HTERT RPE-1 (cell line): Measurements from ENCODE around the gene RBP7.
"Not testable (repeated sequence)": the region's sequence is repeated elsewhere in the genome, so short reads cannot be mapped to it uniquely, and the experiment has no call there.

ENCODE experiments used
- in situ Hi-C: fragments of 300-500 bp; cut with MboI; formaldehyde crosslinking; loops from 4 replicates; pipeline ENCODE4 v1.14.3; 2020; ENCODE audit warnings: low sequenced_read_pairs

Gene RBP7

DNA sequence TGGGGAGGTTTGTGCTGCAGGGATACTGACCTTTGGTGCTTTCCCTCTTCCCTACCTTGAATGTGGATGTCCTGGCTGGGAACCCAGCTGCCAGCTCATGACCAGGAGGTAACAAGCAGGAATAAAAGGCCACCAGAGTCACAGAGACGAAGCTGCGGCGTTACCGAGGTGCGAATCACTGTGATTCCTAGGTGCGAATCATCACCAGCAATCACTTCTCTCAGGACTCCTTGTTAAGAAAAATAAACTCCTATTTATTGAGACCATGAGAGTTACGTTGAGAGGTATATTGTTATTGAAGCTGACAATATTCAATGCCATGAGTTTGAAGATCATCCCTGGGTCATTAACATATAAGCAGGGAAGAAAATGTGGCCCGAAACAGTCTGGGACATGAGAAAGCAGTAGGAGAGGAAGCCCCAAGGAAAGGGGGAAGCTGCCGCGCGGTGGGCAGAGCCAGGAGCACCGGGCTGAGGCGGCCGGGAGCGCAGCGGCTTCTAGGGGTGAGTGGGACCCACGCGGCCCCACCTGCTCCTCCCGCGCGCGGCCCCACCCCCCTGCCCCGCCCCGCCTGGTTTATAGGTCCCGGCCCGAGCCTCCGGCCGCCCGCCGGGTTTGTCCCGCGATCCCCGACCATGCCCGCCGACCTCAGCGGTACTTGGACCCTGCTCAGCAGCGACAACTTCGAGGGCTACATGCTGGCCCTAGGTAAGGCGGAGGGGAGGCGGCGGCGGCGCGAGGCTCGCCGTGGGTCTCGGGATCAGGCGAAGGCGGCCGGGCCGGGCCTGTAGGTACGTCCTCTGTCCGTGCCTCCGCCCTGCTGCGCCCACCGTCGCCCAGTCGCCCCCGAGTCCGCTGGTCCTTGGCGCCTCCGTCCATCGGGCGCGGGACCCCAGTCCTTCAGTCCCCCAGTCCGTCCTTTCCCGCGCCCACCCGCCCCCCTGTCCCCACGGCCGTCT is at the start of gene RBP7:
Gene RBP7, plus strand, starts transcription at position 605 of the 959 bp plus-strand sequence. Its CDS starts 31 bp downstream, at position 636.
- in situ Hi-C loops: no loop called here

DNA sequence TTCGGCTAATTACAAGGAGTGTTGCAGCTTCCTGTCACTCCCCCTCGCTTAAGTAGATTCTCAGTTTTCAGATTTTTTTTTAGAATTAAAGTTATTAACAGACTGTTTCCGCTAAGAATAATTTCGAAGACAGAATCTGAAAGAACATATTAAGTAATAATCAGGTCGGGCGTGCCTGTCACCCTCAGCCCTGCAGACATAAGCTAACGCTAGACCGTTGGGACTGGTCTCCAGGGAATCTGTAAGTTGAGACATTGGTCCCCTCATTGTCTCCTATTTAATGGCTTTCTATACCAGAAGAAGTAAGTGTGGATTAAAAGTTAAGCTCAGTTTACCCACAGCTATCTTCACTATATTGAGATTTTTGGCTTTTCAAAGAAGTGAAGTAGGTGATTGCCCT is 39.3 kb upstream of the RBP7 start:
- in situ Hi-C loops: no loop called here

DNA sequence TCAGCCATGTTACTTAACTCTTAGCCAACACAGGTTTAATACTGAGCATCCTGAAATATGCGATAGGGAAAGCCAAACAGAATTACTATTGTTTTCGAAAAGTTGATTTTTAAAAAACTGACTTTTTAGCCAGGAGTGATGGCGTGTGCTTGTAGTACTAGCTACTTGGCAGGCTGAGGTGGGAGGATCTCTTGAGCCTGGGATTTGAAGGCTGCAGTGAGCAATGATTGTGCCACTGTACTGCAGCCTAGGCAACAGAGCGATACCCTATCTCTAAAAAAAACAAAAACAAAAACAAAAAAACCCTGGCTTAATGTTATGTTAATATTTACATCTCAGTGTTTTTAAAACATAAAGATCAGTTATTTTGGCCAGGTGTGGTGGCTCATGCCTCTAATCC is 37.0 kb upstream of the RBP7 start:
- in situ Hi-C loops: no loop called here

DNA sequence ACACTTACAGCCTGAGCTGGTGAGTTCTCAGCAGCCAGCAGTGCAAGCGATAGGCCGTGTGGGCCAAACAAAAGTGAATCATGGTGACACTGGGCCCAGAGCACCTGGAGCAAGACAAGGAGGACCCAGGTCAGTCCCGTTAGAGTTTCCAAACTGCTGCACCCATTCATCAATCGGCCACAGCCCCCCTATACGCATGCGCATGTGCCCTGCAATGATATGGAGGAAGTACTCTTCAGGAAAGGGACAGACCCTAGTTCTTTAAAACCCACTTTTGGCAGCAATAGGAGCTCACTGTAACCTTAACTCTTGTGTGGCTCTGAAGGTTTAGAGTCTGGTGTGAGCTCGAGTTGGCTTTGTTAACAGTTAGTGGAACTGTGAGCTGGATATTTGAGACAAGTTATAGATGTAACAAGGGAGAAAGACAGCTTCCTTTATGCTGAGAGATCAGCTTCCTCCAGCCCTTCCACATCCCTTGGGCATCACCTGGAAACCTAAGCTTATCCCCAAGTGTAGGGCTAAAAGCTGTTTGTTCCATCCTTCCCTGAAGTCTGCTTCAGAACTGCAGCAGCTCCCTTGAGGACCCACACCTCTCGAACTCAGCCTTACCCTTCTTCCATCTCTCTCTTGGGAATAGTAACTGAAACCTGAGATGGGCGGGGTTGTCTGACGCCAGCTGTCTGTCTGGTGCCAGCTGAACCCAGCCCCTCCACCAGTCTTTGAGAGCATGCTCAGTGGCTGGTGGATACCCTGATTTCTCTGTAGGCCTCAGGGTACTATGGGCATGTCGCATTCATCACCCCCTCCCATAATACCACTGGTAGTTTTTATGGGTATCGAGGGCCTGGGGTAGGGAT is 36.1 kb upstream of the RBP7 start:
- in situ Hi-C loops: no loop called here

DNA sequence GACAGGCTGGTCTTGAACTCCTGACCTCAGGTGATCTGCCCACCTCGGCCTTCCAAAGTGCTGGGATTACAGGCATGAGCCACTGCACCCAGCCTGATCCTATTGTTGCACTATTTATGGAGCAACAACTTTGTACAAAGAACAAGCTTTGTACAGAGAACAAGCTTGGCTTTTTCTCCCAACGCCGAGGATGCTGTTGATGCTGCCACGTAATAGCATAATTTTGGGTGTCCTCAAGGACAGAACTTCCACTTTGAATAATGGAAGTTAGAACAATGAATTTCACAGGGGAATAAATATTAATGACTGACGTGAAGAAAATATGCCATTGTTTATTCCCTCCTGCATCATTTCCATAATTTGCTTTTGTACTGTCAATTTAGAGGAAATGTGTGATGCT is 12.8 kb upstream of the RBP7 start:
- in situ Hi-C loops: no loop called here

DNA sequence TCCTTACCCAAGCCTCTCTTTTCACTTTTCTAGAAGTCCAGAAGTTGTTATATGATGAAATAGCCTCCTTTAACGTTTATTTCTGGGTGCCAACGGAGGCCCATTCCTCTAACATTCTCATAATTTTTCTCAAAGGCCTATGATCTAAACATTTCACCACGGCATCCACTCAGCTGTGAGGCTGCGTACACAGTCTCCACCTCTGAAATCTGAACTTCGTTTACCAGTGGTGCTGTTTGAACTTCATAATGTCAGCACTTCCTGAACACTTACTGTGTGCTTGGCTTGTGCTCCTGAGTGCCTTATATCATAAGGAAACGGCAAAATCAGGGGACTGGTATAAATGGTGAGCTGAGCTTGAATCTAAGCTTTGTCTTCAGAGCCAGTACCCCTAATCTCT is 12.0 kb upstream of the RBP7 start:
- in situ Hi-C loops: no loop called here

DNA sequence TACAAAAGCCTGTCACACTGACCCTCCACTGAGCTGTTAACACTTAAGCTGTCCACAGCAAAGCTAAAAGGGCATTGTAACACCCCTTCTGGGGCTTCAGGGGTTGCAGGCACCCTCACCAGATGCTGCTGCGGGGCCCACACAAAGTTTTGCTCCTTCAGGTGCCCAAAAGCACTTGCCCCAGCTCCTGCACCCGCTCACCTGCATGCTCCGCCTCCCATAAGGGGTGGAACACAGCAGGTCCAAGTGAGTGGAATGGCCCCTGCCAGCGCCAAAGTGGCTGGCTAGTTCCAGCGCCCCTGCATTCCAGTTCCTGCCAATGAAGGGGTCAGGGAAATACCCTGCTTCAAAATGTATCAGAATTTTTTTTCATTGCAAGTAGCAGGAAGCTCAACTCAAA is 7.3 kb upstream of the RBP7 start:
- in situ Hi-C loops: no loop called here

DNA sequence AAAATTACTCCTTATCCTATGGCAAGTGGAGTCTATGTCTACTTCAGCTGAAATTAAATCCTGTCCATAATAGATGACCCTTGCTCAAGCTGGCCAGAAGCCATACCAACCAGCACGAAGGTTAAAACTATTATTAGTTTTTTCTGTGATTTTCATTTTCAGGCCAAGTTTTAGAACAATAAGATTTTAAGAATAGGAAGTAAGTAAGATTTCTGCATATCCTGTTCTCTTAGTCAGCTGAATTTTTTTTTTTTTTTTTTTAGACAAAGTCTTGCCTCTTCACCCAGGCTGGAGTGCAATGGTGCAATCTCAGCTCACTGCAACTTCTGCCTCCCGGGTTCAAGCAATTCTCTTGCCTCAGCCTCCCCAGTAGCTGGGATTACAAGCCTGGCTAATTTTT is 6.1 kb upstream of the RBP7 start:
- in situ Hi-C loops: no loop called here

DNA sequence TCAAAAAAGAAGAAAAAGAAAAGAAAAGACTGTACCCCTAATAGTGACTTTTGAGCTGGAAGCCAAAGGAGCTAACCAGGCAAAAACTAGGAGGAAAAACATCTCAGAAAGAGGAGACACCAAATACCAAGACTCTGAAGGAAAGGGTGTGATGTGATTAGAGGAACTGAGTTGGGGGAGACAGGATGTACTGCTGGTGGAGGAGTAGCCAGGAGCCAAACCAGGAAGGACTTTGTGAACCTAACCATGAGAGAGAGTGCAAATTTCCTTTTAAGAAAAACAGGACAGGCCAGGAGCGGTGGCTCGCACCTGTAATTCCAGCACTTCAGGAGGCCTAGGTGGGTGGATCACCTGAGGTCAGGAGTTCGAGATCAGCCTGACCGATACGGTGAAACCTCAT is 4.1 kb upstream of the RBP7 start:
- in situ Hi-C loops: no loop called here

DNA sequence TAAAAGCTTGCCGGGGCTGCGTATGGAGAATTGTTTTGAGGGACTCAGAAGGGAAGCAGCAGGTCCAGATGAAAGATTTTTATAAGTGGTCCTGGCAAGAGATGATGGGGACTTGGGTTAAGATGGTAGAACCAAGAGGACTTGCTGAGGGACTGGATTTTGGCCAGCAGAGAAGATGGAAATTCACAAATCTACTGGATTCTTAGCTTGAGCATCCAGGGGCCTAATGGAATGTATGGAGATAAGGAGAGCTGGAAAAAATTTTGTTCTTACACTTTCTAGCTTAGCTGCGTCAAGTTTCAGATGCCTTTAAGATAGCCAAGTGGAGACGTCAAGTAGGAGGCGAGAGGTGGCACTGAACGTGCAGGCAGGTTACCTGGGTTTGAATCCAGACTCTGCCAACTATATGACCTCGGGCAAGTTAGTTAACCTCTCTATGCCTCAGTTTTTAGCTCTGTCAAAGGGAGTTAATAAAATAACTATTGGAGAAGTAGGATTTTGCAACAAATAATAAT is 3.4 kb upstream of the RBP7 start:
- in situ Hi-C loops: no loop called here

DNA sequence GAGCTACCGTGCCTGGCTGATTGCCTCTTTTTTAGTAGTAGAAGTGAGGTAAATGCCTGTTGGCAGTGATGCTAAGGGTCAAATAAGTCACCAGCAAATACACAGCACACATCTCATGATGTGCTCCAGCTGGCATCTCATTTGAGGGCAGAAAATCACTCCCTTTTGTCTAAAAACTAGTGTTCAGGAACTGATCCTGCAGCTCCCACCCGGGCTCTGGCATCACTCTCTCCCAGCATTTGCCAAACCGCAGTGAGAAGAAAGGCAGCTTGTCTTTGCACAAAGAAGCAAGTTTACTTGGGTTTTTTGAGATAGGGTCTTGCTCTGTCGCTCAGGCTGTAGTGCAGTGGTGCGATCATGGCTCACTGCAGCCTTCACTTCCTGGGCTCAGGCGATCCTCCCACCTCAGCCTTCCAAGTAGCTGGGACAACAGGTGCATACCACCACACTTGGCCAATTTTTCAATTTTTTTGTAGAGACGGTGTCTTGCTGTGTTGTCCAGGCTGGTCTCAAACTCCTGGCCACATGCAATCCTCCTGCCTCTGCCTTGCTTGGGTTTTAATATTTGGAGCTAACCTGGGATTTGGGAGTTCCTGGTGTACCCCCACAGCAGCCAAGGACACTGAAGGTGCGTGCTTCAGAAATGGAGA is 4.1 kb downstream of the RBP7 start:
- in situ Hi-C loops: no loop called here

DNA sequence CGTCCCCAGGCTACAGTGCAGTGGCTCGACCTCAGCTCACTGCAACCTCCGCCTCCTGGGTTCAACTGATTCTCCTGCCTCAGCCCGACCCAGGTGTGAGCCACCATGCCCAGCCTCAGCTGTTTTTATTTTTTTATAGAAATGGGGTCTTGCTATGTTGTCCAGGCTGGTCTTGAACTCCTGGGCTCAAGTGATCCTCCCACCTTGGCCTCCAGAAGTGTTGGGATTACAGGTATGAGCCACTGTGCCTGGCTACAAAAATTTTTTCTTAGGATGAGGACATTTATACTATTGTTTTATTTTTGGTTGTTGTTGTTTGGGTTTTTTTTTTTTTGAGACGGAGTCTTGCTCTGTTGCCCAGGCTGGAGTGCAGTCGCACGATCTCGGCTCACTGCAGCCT is 8.2 kb downstream of the RBP7 start:
- in situ Hi-C loops: not testable (repeated sequence)

DNA sequence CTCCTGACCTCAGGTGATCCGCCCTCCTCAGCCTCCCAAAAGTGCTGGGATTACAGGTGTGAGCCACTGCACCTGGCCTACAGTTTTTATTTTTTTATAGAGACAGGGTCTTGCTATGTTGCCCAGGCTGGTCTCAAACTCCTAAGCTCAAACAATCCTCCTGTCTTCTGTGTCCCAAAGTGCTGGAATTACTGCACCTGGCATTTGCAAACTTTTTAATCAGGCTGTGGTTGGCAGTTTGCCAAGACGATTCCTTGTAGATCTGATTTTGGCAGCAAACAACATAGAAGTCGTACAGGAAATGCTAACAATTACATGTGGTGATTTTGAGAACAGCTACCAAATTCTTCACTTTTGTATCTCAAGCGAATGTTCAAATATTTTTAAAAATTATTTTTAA is 10.1 kb downstream of the RBP7 start:
- in situ Hi-C loops: no loop called here

DNA sequence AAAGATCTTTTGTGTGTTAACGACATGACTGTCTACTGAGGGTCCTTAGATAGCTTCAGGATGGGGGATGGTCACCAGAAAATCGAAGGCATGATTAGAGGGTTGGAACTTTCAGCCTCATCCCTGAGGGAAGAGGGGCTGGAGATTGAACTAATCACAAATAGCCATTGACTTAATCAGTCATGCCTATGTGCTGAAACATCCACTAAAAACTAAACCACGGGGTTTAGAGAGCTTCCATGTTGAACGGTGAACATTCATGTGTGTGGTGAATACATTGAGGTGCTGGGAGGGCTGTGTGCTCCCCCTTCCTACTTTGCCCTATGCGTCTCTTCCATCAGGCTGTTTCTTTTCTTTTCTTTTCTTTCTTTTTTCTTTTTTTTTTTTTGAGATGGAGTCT is 17.0 kb downstream of the RBP7 start:
- in situ Hi-C loops: no loop called here

DNA sequence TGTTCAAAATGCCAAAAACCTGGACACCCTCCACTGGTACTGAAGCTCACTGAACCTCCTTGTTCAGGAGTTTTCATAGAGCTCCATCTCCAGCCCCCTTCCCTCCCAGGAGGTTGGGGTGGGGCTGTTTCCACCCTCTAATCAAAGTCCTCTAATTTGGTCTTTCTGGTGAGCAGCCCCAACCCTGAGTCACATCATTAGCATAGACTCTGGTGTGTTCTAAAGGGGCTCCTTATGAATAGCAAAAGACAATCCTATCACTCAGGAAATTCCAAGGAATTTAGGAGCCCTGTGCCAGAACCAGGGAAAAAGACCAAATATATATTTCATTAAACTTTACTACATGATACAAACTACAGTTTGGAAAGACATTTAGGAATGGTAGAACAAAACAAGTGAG is 22.5 kb downstream of the RBP7 start:
- in situ Hi-C loops: no loop called here

DNA sequence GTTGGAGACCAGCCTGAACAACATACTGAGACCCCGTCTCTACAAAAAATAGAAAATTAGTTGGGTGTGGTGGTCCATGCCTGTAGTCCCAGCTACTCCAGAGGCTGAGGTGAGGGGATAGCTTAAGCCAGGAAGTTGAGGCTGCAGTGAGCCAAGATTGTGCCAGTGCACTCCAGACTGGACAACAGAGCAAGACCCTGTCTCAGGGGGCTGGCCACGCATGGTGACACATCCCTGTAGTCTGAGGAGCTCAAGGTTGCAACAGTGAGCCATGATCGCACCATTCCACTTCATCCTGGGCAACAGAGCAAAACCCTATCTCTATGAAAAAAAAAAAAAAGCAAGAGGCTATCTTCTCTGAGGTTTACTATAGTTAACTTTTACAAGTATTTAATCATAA is 23.1 kb downstream of the RBP7 start:
- in situ Hi-C loops: no loop called here

DNA sequence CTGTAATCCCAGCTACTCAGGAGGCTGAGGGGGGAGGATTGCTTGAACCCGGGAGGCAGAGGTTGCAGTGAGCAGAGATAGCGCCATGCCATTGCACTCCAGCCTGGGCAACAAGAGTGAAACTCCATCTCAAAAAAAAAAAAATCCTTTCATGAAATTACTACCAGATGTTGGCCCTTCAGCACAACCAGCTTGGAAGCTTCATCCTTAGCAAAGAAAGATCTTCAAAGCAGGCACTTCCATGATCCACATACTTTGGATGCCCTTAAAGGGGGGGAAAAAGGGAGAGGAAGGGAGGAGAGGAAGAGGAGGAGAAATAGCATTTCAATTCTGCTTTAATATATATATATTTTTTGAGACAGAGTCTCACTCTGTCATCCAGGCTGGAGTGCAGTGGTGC is 23.6 kb downstream of the RBP7 start:
- in situ Hi-C loops: not testable (repeated sequence)

DNA sequence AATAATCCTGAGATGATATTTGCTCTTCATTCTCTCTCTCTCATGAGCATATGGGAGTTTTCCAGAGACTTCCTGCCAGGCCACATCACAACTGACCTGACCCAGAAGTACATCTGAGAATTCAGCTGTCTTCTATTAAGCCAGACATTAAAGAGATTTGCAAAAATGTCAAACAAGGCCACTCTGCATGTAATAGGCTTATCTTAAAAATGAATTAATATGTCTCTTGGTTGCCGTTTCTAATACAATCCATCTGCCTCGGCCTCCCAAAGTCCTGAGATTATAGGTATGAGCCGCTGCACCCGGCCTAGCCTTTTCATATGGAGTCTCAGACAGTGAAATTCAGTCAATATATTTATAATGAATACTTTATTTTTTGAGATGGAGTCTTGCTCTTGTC is 25.0 kb downstream of the RBP7 start:
- in situ Hi-C loops: not testable (repeated sequence)

DNA sequence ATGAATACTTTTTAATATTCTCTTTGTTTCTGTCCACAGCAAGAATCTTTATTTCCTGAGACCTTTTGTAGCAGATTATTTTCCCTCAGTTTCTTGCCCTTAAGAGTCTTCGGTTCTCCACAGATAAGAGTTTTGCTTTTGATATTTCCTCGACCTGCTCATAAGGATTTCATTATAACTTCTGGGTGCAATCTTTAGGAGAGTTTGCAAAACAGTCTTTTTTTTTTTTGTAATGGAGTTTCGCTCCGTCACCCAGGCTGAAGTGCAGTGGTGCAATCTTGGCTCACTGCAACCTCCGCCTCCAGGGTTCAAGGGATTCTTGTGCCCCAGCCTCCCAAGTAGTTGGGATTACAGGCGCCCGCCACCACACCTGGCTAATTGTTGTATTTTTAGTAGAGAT is 25.6 kb downstream of the RBP7 start:
- in situ Hi-C loops: no loop called here

DNA sequence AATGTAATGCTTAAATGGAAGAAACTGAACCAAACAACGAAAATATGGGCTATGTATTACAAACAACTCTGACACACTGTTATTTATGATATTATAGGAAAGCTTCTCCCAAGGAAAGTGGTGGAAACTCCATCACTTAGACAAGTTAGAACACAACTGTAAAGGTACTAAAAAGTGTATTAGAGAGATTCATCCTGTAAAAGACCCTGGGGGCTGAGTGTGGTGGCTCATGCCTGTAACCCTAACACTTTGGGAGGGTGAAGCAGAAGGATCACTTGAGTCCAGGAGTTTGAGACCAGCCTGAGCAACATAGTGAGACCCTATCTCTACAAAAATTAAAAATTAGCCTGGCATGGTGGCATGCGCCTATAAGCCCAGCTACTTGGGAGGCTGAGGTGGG is 28.3 kb downstream of the RBP7 start:
- in situ Hi-C loops: no loop called here

DNA sequence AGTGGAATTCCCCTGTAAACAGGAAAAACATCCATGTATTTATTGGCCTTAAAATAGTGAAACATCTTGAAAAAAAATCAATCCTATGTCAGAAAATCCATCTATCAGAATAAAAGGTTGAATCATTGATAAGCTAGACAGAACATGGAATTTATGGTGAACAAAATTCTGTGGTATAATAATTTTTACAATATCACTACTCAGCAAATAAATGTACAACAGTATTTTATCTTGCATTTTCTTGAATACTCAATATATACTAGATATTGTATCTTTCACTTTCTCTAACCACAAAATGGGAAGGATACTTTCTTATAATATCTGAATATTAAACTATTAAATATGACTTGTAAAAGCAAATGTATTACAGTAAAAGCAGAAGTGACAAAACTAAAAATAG is 30.0 kb downstream of the RBP7 start:
- in situ Hi-C loops: no loop called here
